Stimulated activated naive CD8-positive, alpha-beta T cell treated with anti-CD3 and anti-CD28 coated beads, Interleukin-15, Interleukin-2, amounts not matched to agents 100 U/mL and 50 U/mL, for 24 hours (primary cell): Measurements from ENCODE around the gene CCR6.

Experiments
- ATAC-seq: fragments of 150-1000 bp; cut with Tn5 transposase; one replicate; pipeline ENCODE4 v1.10.0; 2021
- DNase-seq: peaks from one replicate; pipeline ENCODE4 v3.0.0; 2021

CCR6 gene

DNA sequence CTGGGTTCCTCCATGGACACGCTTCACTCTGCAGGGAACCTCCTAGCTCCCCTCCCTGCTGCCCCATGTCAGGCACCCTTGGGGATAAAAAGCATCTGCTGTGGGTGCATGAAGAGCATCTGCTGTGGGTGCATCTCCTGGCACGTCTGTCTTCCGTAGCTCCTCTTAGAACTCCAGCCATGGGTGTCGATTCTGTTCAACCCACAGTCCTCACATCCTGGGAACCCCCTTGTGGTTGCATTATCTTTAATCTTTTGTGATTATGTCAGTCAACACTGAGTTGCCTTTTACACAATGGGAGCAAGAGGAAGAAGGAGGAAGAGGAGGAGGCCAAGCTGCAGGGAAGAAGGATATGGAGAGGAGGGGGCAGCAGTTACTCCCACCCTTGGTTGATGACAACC is 24.1 kb upstream of the CCR6 start:
- no peak for DNase-seq
- ATAC-seq = peak; percentile 8

- DNase-seq (no peak), ATAC-seq (no peak)
Measured at GRCh38 chr6:167099707-167100106, 23.2 kb upstream of the CCR6 start.

GRCh38 chr6:167100241-167100674 is 22.6 kb upstream of the CCR6 start:
- DNase-seq (no peak), ATAC-seq (no peak)

GRCh38 chr6:167102318-167102717 is 20.6 kb upstream of the CCR6 start:
- DNase-seq = no peak
- no peak for ATAC-seq

DNA sequence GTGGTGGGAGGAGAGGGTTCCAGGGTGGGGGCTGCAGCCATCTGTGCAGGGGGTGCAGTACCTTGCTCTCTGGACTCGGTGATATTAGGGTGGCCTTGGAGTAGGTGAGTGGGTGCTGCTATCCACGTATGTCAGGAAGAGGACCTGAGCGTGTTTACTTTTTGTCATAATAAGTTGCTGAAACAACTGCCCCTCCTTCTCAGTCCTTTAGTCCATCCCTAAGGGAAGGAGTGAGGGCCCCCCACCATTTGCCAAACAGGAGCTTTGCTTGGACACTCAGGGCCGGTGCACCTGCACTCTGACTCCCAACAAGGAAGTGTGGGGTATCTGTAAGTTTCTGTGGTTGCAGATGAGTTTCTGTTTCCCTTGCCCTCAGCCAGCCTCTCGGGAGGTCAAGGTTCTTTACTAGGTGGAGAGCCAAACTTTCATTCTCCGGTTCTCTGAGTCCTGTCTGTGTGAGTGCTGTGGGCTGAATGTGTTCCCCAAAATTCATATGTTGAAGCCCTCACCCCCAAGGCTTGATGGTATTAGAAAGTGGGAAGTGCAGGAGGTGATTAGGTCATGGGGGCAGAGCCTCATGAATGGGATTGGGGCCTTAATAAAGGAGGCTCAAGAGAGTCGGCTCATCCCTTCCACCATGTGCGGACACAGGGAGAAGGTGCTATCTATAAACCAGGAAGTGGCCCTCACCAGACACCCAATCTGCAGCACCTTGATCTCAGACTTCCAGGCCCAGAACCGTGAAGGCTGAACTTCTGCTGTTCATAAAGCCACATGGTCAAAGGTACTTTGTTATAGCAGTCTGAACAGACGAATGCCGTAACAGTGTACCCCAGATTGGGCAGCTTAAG is 19.6 kb upstream of the CCR6 start:
- ATAC-seq = no peak

GRCh38 chr6:167104388-167104787 is 18.5 kb upstream of the CCR6 start:
- no peak for DNase-seq
- ATAC-seq = no peak

More for the DNA sequence above, 19.6 kb upstream of the CCR6 start:
- DNase-seq = no peak

GRCh38 chr6:167105060-167105459 is 17.8 kb upstream of the CCR6 start:
- ATAC-seq = no peak
- no peak for DNase-seq

DNA sequence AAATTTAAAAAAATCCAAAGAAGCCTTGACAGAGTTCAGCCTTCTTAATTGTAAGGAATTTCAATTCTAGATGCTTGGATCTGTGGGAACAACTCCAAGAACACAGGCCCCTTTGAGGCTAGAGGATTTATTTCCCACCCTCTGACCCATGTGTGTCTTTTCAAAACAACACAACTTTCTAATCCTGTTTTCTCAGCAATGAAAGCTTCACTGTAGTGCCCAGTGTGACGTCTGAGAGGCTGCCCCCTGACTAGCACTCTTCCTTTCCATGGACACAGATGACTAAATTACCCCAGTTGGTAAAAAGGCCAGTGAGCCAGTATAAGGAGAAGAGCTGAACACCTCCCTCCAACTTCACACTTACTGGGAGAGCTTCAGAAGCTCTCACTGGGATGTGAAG is 16.5 kb upstream of the CCR6 start:
- ATAC-seq (no peak), DNase-seq (no peak)

GRCh38 chr6:167107787-167108186 is 15.1 kb upstream of the CCR6 start:
- ATAC-seq (no peak), DNase-seq (no peak)

DNA sequence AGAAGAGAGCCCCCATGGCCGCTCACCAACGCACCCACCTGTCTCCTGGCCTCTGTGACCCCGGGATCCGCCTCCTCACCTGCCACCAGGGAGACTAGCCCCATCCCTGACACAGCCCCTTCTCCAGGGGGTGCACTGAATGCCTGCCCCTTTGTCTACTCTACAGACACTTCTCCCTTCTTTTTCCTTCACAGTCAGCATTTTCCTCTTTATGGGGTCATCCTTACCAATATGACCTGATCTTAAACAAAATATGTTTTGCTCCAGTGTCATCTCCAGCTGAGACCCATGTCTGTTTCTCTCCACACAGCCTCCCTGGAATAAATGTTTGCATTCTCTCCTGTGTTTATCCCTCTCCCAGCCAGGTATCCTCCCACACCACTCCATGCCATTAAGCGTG is 14.6 kb upstream of the CCR6 start:
- DNase-seq (no peak), ATAC-seq (no peak)

- ATAC-seq (no peak), DNase-seq (no peak)
Measured at GRCh38 chr6:167109651-167110050, 13.2 kb upstream of the CCR6 start.

- ATAC-seq (no peak), DNase-seq (no peak)
Measured at GRCh38 chr6:167111597-167111996, 11.3 kb upstream of the CCR6 start.

- ATAC-seq (no peak), DNase-seq (no peak)
Measured at GRCh38 chr6:167112421-167112820, 10.5 kb upstream of the CCR6 start.

DNA sequence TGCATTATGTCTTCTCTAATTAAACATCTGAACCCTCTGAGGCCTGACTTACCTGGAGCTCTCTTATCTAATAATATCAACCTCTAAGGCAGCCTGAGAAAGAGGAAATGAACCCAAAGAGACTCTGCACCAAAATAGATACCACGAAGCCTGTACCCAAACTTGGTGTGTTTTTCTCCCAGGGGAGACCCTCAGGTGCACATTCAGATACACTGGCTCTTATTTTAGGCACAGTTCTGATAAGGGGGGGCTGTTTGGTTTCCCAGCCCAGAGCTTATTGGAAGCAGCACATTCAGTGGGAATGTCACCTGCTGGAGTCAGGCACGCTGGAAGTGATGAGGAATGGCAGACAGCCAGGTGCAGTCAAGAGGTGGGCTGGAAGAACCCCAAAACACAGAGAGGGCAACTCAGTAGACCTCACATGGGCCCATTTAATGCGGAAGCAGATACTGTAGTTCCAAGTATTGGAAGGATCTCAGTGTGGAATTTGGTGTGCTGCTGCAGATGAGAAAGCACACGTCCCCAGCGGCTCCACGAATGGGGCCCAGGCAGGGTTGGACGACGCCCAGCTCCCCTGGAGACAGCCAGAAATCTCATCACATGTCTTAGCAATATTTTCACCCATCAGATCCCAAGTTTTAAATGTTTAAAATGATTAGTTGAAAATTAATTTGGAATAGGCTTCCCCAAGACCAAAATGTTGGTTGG is 9.7 kb upstream of the CCR6 start:
- DNase-seq (no peak), ATAC-seq (no peak)

DNA sequence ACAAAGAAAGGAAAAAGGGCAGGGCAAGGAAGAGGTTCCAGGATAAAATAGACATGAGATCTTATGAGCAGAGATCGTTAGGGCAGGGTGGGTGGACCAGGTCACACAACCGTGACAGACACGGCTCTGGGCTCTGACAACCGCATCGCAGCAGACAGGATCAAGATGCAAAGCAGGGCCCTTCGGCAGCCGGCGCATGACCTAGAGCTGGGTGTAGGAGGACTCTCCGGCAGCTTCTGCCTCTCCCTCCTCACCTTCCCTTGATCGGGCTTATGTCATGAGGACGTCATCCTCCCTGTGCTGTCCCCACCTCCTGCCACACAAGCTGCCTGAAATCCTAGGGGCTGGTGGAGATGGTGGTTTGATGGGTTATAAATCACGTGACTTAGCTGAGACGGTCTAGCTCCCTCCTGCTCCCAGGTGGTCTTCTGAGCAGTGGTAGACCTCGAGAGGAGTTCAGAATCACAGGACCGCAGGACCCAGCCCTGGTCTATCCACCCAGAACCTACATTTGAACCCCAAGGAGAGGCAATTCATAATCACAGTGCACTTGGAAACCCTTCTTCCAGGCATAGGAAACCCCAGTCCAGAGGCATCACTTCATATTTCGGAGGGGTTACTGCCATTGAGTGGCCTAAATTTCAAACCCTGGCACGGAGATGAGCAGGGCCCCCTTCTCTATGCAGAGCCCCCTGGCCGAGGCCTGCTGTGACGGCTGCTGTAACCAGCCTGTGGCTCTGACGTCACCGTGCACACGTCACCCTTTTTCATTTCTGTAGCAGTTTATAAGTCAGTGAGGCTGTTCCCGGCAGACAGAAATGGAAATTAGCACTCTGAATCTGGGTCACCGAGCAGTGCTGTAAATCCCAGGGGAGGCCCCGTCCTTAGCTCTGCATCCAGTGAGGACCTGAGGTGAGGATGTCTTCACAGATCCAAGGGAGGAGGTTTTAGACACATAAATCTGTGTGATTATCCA is 8.7 kb upstream of the CCR6 start:
- DNase-seq (peak; percentile 46), ATAC-seq (peak; percentile 37)

DNA sequence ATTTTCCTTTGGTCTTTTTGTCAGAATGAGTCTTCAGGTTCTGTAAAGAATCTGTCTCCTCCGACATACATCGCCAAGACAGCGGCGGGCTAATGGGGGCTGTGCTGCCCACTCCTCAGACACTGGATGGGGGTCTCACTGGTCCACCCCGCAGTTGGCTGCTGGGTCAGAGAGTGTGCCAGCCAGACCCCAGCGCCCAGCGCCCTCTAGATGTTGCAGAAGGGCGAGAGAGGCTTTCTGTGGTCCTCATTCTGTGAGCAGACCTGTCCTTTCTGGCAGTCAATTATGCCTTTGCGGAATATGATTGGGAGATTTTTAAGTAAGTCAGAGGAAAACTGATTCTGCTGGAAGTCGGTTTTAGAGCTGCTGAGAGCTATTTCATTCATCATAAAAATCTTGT is 7.8 kb upstream of the CCR6 start:
- no peak for ATAC-seq

DNA sequence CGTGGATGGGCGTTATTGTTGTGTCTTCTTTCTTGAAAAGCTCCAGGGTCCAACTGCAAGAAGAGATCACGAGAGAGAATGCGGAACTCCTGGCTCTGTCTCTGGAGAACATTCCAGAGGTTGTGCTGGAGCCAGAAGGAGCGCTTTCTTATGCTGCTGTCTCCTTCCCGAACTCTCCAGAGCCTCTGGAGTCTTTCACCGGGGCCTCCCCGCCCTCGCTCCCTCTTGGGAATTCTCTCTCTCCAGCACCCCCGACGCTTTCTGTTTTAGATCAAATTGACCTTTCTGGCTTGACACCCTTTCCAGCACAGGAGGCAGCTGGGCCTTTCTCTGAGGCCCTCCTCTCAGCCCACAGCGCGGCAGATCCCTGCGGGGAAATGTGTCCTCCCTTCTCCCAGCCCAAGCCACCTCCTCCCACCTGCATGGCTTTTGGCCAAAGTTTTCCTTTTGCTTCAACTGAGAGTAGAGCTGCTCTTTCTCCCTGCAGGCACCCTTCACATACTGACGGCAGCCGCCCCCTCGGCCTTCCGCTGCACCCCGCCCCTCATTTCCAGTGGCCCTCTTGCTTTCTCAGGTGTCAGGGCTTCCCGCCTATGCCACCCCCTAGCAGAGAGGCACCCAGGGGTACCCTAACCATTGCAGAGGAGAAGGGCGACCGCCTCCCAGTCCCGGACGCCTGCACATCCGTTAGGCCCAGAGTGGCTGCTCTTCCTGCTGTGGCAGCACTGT is 6.6 kb upstream of the CCR6 start:
- no peak for DNase-seq
- no peak for ATAC-seq

More for the DNA sequence above, 7.8 kb upstream of the CCR6 start:
- no peak for DNase-seq

DNA sequence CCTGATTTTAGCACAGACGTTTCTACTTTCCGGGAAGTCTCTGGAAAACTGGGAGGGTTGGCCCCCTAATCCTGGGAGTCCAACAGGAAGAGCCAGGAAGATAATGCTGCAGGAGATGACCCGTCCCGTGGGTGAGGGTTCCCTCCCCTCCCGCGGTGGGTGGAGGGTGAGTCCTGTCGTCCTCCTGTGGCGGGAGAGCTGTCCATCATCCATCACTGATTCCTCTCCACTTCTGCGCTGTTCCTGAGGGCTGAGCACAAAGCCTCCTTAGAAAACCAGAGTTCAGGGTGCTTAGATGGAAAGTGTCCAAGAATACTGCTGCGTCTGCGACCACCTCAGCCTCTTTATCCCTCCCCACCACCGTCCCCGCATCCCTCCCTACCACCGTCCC is 6.1 kb upstream of the CCR6 start:
- DNase-seq (no peak), ATAC-seq (no peak)

GRCh38 chr6:167118006-167118405 is 4.9 kb upstream of the CCR6 start:
- no peak for DNase-seq
- ATAC-seq = no peak

DNA sequence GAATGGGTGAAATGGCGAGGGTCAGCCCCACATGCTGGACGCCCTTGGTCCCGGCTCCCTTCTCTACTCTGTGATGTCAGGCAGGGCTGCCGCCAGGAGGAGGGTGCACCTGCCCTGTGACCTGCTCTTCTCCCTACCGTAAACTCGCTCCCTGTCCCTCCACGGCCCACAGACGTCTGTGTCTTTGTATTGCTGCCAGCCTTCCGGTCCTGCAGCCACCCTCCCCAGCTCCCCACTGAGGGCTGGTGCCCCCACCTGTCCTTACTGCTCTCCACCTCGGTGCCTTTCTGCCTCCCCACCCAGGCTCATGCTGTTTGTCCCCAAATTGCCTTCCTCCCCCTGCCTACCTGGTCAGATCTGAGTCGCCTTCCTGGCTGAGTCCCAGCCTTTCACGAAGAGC is 4.1 kb upstream of the CCR6 start:
- DNase-seq (no peak), ATAC-seq (no peak)

DNA sequence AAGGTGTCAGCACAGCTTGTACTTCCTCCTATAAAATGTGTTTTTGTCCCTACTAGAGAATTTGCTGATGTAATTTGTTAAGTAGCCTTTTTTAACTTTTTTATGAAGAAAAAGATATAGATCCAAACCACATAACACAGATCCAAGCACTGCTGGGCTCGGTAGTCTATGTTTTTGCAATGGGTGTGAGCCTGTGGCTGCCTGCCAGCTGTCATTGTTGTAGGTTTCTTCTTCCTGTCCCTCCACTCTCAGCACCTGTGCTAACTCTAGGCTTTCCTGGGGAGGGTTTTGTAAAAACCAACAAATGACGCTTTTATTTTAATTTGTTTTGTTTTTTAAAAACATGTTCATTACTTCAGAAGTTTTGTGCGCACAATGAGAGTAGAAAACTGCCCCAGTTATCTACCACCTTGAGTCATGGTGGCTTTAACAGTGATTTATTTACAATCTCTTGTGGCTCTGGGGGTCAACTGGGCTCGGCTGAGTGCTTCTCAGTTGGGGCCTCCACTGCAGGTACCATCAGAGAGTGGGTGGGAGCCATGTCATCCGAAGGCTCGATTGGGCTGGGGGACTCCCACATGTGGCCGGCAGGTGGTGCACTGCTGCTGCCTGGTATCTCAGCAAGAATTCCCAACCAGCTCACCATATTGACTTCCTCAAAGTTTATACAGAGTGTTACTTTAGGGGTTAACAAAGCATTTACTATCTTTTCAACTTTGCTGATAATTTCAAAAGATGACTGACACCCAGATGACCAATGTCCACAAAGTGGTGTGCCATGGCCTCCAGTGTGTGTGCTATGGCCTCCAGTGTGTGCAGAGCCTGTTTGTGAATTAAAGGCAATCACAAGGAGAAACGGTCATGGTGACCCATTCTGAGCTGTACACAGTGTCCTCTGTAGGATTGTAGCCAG is 3.0 kb upstream of the CCR6 start:
- DNase-seq (no peak), ATAC-seq (no peak)
